ENCODE data around the gene DNAAF3.

DNA sequence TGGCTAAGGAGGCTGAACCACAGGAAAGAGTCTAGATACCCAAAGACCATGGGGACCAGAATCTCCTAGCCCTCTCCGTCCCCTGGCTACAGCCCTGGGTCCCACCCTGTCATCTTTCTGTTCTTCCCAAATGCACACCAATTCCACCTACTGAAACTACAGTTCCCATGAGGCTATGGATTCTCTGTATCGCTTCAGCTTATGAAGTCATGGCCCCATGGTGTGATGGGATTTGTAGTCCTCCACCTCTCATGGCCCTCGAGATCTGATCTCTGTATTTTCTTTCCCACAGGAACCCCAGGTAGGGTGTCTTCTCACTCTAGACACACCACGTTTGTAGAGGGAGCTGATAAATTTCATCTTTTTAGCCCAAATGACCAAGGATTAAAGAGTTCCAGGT, 31.1 kb upstream of the DNAAF3 start:
- no peak for TF ChIP-seq POLR2A (IDR thresholded peaks at IDR 0.05)
- TF ChIP-seq, protein P1, sequence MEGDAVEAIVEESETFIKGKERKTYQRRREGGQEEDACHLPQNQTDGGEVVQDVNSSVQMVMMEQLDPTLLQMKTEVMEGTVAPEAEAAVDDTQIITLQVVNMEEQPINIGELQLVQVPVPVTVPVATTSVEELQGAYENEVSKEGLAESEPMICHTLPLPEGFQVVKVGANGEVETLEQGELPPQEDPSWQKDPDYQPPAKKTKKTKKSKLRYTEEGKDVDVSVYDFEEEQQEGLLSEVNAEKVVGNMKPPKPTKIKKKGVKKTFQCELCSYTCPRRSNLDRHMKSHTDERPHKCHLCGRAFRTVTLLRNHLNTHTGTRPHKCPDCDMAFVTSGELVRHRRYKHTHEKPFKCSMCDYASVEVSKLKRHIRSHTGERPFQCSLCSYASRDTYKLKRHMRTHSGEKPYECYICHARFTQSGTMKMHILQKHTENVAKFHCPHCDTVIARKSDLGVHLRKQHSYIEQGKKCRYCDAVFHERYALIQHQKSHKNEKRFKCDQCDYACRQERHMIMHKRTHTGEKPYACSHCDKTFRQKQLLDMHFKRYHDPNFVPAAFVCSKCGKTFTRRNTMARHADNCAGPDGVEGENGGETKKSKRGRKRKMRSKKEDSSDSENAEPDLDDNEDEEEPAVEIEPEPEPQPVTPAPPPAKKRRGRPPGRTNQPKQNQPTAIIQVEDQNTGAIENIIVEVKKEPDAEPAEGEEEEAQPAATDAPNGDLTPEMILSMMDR (IDR thresholded peaks at IDR 0.05) = no peak
